ENCODE data around the gene GBGT1. TPM values are rescaled to one million over a fixed set of nuclear protein-coding genes. Genes with fewer than 3 reads are reported as not detected.

GBGT1 gene
- total and polyA plus RNA-seq, 2 donors (not counting 1 experiment from before 2014, with no cell fraction given) = 19.6 to 52.7 TPM

GRCh38 chr9:133161547-133161950 is 2.2 kb downstream of the GBGT1 start:
- Mint-ChIP-seq H3K4me3 (peak overlapping the region; percentile 78), H3K9me3 (ENCODE audit: insufficient read depth) (no peaks in the 10 kb centered on the region), H3K4me1 (peaks cover 27% of the 10 kb centered on the region), H3K27me3 (no peaks in the 10 kb centered on the region), H3K27ac (peak overlapping the region; percentile 70)
- Histone ChIP-seq H2AFZ (ENCODE audit: insufficient read depth, low read depth, low read length, poor library complexity, severe bottlenecking) (no peak overlapping the region), H3K79me2 (ENCODE audit: control insufficient read depth, insufficient read depth, low read length) (peaks cover 7% of the 10 kb centered on the region), H3K27me3 (replicated peaks in 1 of 4; ENCODE audit: control extremely low read depth in 1 of 4, control insufficient read depth in 3 of 4, insufficient read depth in 4 of 4, low read length in 3 of 4) (peaks cover 0 to 3% (median 0%) of the 10 kb centered on the region in 4 experiments), H3K27ac (ENCODE audit: low read length in 2 of 2) (peak overlapping the region in 1 of 2 donors; percentile 55), H3K36me3 (replicated peaks in 1 of 2; ENCODE audit: control extremely low read depth in 1 of 2, control insufficient read depth in 1 of 2, extremely low read depth in 1 of 2, insufficient read depth in 2 of 2, low read length in 1 of 2) (peaks cover 3 to 9% of the 10 kb centered on the region in 2 experiments), H3K4me3 (ENCODE audit: control extremely low read depth in 1 of 5, extremely low read depth in 1 of 5, insufficient read depth in 1 of 5, low read depth in 2 of 5, low read length in 4 of 5) (no peak overlapping the region), H3K9me3 (ENCODE audit: control extremely low read depth in 1 of 3, control insufficient read depth in 2 of 3, insufficient read depth in 1 of 3, low read length in 2 of 3) (no peaks in the 10 kb centered on the region), H4K20me1 (ENCODE audit: control insufficient read depth, insufficient read depth, low read length, poor library complexity, severe bottlenecking) (peaks cover 7% of the 10 kb centered on the region), H3K9ac (ENCODE audit: low read length) (no peak overlapping the region), H3K4me1 (ENCODE audit: control insufficient read depth in 2 of 2, insufficient read depth in 2 of 2, low read length in 2 of 2) (peaks cover 19 to 31% of the 10 kb centered on the region in 2 donors), H3K4me2 (replicated peaks; ENCODE audit: low read depth, low read length, poor library complexity, severe bottlenecking) (no peak overlapping the region)
- no peak for ATAC-seq (ENCODE audit: low read depth)
- CTCF ChIA-PET = interaction anchor here (1.5 to 1.7 kb wide), 2 partner anchors 10 to 12 kb away, joined by 4 to 8 read pairs; no protein-coding TSS in a partner anchor
- intact Hi-C loops (cut with micrococcal nuclease) = no loop called here
- no peak for DNase-seq
- POLR2A ChIA-PET = no interaction called here
- TF ChIP-seq EZH2 (IDR thresholded peaks at IDR 0.05; ENCODE audit: borderline replicate concordance, insufficient read depth, low read depth, low read length, poor library complexity, severe bottlenecking) (no peak), CTCF (IDR thresholded peaks at IDR 0.05) (no peak)
- 97% methylated on average over 4 of the region's 4 CpGs for WGBS (ENCODE audit: insufficient coverage)

- Histone ChIP-seq H3K79me2 (ENCODE audit: control insufficient read depth, insufficient read depth, low read length) (peaks cover 7% of the 10 kb centered on the region), H4K20me1 (ENCODE audit: control insufficient read depth, insufficient read depth, low read length, poor library complexity, severe bottlenecking) (peaks cover 7% of the 10 kb centered on the region), H3K27ac (ENCODE audit: low read length in 2 of 2) (peak overlapping the region in 1 of 2 donors; percentile 55), H3K9ac (ENCODE audit: low read length) (no peak overlapping the region), H3K4me2 (replicated peaks; ENCODE audit: low read depth, low read length, poor library complexity, severe bottlenecking) (no peak overlapping the region), H2AFZ (ENCODE audit: insufficient read depth, low read depth, low read length, poor library complexity, severe bottlenecking) (no peak overlapping the region), H3K4me1 (ENCODE audit: control insufficient read depth in 2 of 2, insufficient read depth in 2 of 2, low read length in 2 of 2) (peaks cover 19 to 31% of the 10 kb centered on the region in 2 donors), H3K36me3 (replicated peaks in 1 of 2; ENCODE audit: control extremely low read depth in 1 of 2, control insufficient read depth in 1 of 2, extremely low read depth in 1 of 2, insufficient read depth in 2 of 2, low read length in 1 of 2) (peaks cover 3 to 9% of the 10 kb centered on the region in 2 experiments), H3K4me3 (ENCODE audit: control extremely low read depth in 1 of 5, extremely low read depth in 1 of 5, insufficient read depth in 1 of 5, low read depth in 2 of 5, low read length in 4 of 5) (no peak overlapping the region), H3K27me3 (replicated peaks in 1 of 4; ENCODE audit: control extremely low read depth in 1 of 4, control insufficient read depth in 3 of 4, insufficient read depth in 4 of 4, low read length in 3 of 4) (peaks cover 0 to under 1% (median 0%) of the 10 kb centered on the region in 4 experiments), H3K9me3 (ENCODE audit: control extremely low read depth in 1 of 3, control insufficient read depth in 2 of 3, insufficient read depth in 1 of 3, low read length in 2 of 3) (no peaks in the 10 kb centered on the region)
- Mint-ChIP-seq H3K4me1 (peaks cover 27% of the 10 kb centered on the region), H3K4me3 (peak overlapping the region; percentile 66), H3K27me3 (no peaks in the 10 kb centered on the region), H3K27ac (peak overlapping the region; percentile 72), H3K9me3 (ENCODE audit: insufficient read depth) (no peaks in the 10 kb centered on the region)
- DNase-seq (peak; percentile 70), ATAC-seq (ENCODE audit: low read depth) (peak; percentile 56)
- 53% methylated on average over 5 of the region's 9 CpGs for WGBS (ENCODE audit: insufficient coverage)
- CTCF ChIA-PET = interaction anchor here (0.7 to 1.9 kb wide), 6 partner anchors 9 to 648 kb away, joined by 3 to 8 read pairs (median 4); no protein-coding TSS in a partner anchor
- POLR2A ChIA-PET = interaction anchor here (0.7 to 0.8 kb wide), 2 partner anchors 12 to 1878 kb away, joined by 3 to 4 read pairs; no protein-coding TSS in a partner anchor
- TF ChIP-seq CTCF (IDR thresholded peaks at IDR 0.05) (peak; percentile 91), EZH2 (IDR thresholded peaks at IDR 0.05; ENCODE audit: borderline replicate concordance, insufficient read depth, low read depth, low read length, poor library complexity, severe bottlenecking) (no peak)
- intact Hi-C loops (cut with micrococcal nuclease) = no loop called here
Observed at GRCh38 chr9:133160742-133161546, 2.8 kb downstream of the GBGT1 start.

Measured in B cell (primary cell).